Nucleus accumbens (tissue), 56 donors: ENCODE data around the gene DLGAP1.

Experiments
- DNase-seq, 56 donors: peaks; one replicate each; lab custom pipeline; 2025; lab: John Stamatoyannopoulos, UW

The DLGAP1 gene

GRCh38 chr18:3453540-3454364, 1001.4 kb downstream of the DLGAP1 start:
- peak in 6 of 56 donors; percentile 3 to 28 (median 16) for DNase-seq

GRCh38 chr18:3452750-3453539, 1002.2 kb downstream of the DLGAP1 start:
- peak in 1 of 56 donors; percentile 28 for DNase-seq

GRCh38 chr18:3451989-3452749, 1002.9 kb downstream of the DLGAP1 start:
- DNase-seq = peak in 28 of 56 donors; percentile 16 to 72 (median 41)

- DNase-seq = peak in 55 of 56 donors; percentile 17 to 93 (median 79)
Measured at GRCh38 chr18:3451183-3451988, 1003.7 kb downstream of the DLGAP1 start.

- DNase-seq = peak in 3 of 56 donors; percentile 60 to 74 (median 62)
Measured at GRCh38 chr18:3450799-3451182, 1004.3 kb downstream of the DLGAP1 start.

- DNase-seq = peak in 49 of 56 donors; percentile 13 to 86 (median 68)
Measured at GRCh38 chr18:3450012-3450798, 1004.9 kb downstream of the DLGAP1 start, which contains the start of gene TGIF1. Gene TGIF1 (plus strand): TSS chr18:3450172. CDS start chr18:3450490, 318 bp downstream.

GRCh38 chr18:3449512-3450011, 1005.5 kb downstream of the DLGAP1 start:
- DNase-seq = peak in 19 of 56 donors; percentile 20 to 84 (median 63)

- peak in 45 of 56 donors; percentile 18 to 85 (median 66) for DNase-seq
Measured at GRCh38 chr18:3448838-3449511, 1006.1 kb downstream of the DLGAP1 start.

GRCh38 chr18:3447895-3448837, 1006.9 kb downstream of the DLGAP1 start:
- peak; percentile 50 to 94 (median 88) for DNase-seq

- DNase-seq = peak in 22 of 56 donors; percentile 38 to 82 (median 59)
Measured at GRCh38 chr18:3447068-3447894, 1007.8 kb downstream of the DLGAP1 start.
